ENCODE data around the gene SSPN.

DNA sequence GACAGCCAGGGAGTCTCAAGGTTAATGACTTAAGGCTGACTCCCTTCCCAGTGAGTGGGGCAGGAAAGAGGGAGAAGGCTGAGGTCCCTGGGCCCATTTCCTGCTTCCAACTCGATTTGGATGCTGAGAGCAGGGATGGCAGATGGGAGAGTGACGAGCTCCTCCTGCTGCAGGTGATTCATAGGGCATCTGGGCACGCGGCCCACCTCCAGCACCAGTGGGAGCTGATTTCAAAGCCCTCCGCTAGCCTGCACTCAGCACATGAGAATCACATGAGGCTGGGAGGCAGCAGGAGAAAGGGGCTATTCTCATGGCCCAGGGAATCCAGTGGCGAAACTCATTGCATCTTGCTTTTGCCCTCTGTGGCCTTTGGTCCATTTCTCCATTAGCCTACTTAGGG is 90.8 kb downstream of the SSPN start:
- TF ChIP-seq, protein P1, sequence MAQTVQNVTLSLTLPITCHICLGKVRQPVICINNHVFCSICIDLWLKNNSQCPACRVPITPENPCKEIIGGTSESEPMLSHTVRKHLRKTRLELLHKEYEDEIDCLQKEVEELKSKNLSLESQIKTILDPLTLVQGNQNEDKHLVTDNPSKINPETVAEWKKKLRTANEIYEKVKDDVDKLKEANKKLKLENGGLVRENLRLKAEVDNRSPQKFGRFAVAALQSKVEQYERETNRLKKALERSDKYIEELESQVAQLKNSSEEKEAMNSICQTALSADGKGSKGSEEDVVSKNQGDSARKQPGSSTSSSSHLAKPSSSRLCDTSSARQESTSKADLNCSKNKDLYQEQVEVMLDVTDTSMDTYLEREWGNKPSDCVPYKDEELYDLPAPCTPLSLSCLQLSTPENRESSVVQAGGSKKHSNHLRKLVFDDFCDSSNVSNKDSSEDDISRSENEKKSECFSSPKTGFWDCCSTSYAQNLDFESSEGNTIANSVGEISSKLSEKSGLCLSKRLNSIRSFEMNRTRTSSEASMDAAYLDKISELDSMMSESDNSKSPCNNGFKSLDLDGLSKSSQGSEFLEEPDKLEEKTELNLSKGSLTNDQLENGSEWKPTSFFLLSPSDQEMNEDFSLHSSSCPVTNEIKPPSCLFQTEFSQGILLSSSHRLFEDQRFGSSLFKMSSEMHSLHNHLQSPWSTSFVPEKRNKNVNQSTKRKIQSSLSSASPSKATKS (CRISPR knock-in tag; IDR thresholded peaks at IDR 0.05): no peak
- TF ChIP-seq EZH2 (IDR thresholded peaks at IDR 0.05; ENCODE audit: borderline replicate concordance, low read depth, low read length): no peak
- TF ChIP-seq, protein P2, sequence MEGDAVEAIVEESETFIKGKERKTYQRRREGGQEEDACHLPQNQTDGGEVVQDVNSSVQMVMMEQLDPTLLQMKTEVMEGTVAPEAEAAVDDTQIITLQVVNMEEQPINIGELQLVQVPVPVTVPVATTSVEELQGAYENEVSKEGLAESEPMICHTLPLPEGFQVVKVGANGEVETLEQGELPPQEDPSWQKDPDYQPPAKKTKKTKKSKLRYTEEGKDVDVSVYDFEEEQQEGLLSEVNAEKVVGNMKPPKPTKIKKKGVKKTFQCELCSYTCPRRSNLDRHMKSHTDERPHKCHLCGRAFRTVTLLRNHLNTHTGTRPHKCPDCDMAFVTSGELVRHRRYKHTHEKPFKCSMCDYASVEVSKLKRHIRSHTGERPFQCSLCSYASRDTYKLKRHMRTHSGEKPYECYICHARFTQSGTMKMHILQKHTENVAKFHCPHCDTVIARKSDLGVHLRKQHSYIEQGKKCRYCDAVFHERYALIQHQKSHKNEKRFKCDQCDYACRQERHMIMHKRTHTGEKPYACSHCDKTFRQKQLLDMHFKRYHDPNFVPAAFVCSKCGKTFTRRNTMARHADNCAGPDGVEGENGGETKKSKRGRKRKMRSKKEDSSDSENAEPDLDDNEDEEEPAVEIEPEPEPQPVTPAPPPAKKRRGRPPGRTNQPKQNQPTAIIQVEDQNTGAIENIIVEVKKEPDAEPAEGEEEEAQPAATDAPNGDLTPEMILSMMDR (IDR thresholded peaks at IDR 0.05 in 2 of 3, conservative IDR thresholded peaks at IDR 0.05 in 1 of 3; ENCODE audit: insufficient read depth in 2 of 3, low read depth in 1 of 3, low read length in 3 of 3): no peak
- TF ChIP-seq POLR2A (conservative IDR thresholded peaks at IDR 0.05): no peak
- TF ChIP-seq, protein P3, sequence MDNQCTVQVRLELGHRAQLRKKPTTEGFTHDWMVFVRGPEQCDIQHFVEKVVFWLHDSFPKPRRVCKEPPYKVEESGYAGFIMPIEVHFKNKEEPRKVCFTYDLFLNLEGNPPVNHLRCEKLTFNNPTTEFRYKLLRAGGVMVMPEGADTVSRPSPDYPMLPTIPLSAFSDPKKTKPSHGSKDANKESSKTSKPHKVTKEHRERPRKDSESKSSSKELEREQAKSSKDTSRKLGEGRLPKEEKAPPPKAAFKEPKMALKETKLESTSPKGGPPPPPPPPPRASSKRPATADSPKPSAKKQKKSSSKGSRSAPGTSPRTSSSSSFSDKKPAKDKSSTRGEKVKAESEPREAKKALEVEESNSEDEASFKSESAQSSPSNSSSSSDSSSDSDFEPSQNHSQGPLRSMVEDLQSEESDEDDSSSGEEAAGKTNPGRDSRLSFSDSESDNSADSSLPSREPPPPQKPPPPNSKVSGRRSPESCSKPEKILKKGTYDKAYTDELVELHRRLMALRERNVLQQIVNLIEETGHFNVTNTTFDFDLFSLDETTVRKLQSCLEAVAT (IDR thresholded peaks at IDR 0.05): no peak
- no peak for TF ChIP-seq ZNF124 (CRISPR knock-in tag; IDR thresholded peaks at IDR 0.05)
- no peak for TF ChIP-seq DLX4 (CRISPR knock-in tag; IDR thresholded peaks at IDR 0.05)
- TF ChIP-seq TBL1XR1 (IDR thresholded peaks at IDR 0.05; ENCODE audit: low read length in 2 of 2): no peak
- no peak for TF ChIP-seq ZFP36 (IDR thresholded peaks at IDR 0.05; ENCODE audit: low read depth, low read length, partially characterized antibody)
- TF ChIP-seq RUNX1 (IDR thresholded peaks at IDR 0.05; ENCODE audit: low read depth): no peak

All from K562 (cell line).